Endometrial microvascular endothelial cells (primary cell): ENCODE results near the gene AKAP12. TPM values are rescaled to one million over a fixed set of nuclear protein-coding genes. Genes with fewer than 3 reads are reported as not detected.
"Not testable (repeated sequence)": the region's sequence is repeated elsewhere in the genome, so short reads cannot be mapped to it uniquely, and the experiment has no call there.

Experiments
- in situ Hi-C: cut with HindIII; loops from 2 replicates; pipeline ENCODE4 v1.10.0; 2017; ENCODE audit warnings: low sequenced_read_pairs, low pct_unique_long_range_greater_than_20kb; ENCODE audit errors: inconsistent ontology term
- total RNA-seq: library from RNA; depleted of rRNA; stranded (reverse); fragments of >200 nt; gene quantifications from one replicate; pipeline ENCODE4 v1.2.3, GENCODE V29; 2015; ENCODE audit errors: inconsistent ontology term

Gene AKAP12
- total RNA-seq, 1 donor from 2014 or later, result 121 TPM

DNA sequence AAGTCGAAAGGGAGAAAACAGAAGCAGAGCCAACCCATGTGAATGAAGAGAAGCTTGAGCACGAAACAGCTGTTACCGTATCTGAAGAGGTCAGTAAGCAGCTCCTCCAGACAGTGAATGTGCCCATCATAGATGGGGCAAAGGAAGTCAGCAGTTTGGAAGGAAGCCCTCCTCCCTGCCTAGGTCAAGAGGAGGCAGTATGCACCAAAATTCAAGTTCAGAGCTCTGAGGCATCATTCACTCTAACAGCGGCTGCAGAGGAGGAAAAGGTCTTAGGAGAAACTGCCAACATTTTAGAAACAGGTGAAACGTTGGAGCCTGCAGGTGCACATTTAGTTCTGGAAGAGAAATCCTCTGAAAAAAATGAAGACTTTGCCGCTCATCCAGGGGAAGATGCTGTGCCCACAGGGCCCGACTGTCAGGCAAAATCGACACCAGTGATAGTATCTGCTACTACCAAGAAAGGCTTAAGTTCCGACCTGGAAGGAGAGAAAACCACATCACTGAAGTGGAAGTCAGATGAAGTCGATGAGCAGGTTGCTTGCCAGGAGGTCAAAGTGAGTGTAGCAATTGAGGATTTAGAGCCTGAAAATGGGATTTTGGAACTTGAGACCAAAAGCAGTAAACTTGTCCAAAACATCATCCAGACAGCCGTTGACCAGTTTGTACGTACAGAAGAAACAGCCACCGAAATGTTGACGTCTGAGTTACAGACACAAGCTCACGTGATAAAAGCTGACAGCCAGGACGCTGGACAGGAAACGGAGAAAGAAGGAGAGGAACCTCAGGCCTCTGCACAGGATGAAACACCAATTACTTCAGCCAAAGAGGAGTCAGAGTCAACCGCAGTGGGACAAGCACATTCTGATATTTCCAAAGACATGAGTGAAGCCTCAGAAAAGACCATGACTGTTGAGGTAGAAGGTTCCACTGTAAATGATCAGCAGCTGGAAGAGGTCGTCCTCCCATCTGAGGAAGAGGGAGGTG is 112.9 kb downstream of the AKAP12 start:
- in situ Hi-C loops, result loop anchor here (25.0 kb wide), 1 partner anchor 465 kb away; no protein-coding TSS in a partner anchor

GRCh38 chr6:151353795-151354194 is 114.0 kb downstream of the AKAP12 start:
- in situ Hi-C loops, result loop anchor here (25.0 kb wide), 1 partner anchor 466 kb away; no protein-coding TSS in a partner anchor

DNA sequence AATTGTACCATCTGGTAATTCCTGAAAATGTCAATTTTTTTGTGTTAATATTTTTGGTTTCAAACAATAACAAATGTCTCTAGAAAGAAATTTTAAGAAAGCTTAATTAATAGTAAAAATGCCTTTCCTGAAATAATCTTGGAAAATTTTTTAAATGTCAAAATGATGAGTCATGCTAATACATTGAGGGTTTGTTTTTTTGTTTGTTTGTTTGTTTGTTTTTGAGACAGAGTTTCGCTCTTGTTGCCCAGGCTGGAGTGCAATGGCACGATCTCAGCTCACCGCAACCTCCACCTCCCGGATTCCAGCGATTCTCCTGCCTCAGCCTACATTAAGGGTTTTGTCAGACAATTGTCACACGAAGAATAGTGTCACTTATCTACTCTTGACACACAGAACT is 117.2 kb downstream of the AKAP12 start:
- in situ Hi-C loops, result loop anchor here (25.0 kb wide), 1 partner anchor 470 kb away; no protein-coding TSS in a partner anchor

GRCh38 chr6:151357758-151358436 is 118.1 kb downstream of the AKAP12 start:
- in situ Hi-C loops, result loop anchor here (25.0 kb wide), 1 partner anchor 471 kb away; no protein-coding TSS in a partner anchor

- in situ Hi-C loops, result loop anchor here (25.0 kb wide), 1 partner anchor 471 kb away; no protein-coding TSS in a partner anchor
Measured at GRCh38 chr6:151358475-151358874, 118.7 kb downstream of the AKAP12 start.

DNA sequence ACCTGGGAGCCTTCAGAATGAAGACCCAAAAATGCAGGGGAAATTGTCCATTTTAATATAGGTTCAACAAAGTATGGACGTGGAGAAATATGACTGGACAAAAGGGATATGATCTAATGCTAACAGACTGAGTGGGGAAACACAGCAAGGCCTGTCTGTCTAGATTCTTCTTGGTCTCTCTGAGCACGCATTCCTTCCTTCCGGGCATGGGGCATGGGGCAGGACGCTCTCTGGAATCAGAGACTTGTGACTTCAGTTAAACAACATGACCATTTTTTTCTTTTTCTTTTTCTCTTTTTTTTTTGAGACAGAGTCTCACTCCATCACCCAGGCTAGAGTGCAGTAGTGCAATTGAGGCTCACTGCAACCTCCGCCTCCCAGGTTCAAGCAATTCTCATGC is 119.7 kb downstream of the AKAP12 start:
- in situ Hi-C loops, result loop anchor here (25.0 kb wide), 1 partner anchor 472 kb away; no protein-coding TSS in a partner anchor

GRCh38 chr6:151365233-151365632 is 125.5 kb downstream of the AKAP12 start:
- in situ Hi-C loops, result loop anchor here (25.0 kb wide), 1 partner anchor 478 kb away; no protein-coding TSS in a partner anchor

GRCh38 chr6:151370509-151371078 is 130.8 kb downstream of the AKAP12 start:
- in situ Hi-C loops, result loop anchor here (25.0 kb wide), 1 partner anchor 483 kb away; no protein-coding TSS in a partner anchor

DNA sequence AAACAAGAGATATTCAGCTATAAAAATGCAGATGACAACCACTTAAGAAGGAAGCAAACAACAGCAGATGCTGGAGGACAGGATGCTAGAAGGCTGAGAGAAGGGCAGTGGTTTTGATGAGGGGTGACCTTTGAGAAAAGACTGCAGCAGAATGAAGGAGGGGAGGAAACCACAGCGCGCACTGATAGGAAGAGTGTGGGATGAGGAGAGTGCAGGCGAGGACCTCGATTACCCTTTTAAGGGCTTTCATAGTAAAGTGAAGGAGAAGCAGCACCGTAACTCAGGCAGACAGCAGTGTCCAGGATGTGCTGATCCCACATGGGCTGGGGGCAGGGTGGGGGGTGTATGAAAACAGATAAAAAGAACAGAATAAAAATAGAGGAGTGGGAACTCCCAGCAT is 132.4 kb downstream of the AKAP12 start:
- in situ Hi-C loops, result loop anchor here (25.0 kb wide), 1 partner anchor 485 kb away; no protein-coding TSS in a partner anchor

GRCh38 chr6:151374036-151374683 is 134.4 kb downstream of the AKAP12 start:
- in situ Hi-C loops, result loop anchor here (25.0 kb wide), 1 partner anchor 487 kb away; no protein-coding TSS in a partner anchor

GRCh38 chr6:151375833-151376232 is 136.1 kb downstream of the AKAP12 start:
- in situ Hi-C loops, result no loop called here

DNA sequence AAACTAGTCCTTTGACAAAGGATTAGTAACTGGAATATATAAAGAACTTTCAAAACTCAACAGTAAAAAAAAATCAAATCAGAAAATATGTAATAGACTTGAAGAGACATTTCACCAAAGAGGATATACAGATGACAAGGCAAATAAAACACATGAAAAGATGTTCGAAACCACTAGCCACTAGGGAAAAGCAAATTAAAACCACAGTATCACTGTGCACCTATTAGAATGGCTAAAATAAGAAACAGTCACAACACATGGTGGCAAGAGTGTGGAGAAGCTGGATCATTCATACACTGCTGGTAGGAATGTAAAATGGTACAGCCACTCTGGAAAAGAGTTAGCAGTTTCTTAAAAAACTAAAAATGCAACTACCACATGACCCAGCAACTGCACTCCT is 136.7 kb downstream of the AKAP12 start:
- in situ Hi-C loops, result no loop called here

GRCh38 chr6:151377095-151377494 is 137.3 kb downstream of the AKAP12 start:
- in situ Hi-C loops, result no loop called here

DNA sequence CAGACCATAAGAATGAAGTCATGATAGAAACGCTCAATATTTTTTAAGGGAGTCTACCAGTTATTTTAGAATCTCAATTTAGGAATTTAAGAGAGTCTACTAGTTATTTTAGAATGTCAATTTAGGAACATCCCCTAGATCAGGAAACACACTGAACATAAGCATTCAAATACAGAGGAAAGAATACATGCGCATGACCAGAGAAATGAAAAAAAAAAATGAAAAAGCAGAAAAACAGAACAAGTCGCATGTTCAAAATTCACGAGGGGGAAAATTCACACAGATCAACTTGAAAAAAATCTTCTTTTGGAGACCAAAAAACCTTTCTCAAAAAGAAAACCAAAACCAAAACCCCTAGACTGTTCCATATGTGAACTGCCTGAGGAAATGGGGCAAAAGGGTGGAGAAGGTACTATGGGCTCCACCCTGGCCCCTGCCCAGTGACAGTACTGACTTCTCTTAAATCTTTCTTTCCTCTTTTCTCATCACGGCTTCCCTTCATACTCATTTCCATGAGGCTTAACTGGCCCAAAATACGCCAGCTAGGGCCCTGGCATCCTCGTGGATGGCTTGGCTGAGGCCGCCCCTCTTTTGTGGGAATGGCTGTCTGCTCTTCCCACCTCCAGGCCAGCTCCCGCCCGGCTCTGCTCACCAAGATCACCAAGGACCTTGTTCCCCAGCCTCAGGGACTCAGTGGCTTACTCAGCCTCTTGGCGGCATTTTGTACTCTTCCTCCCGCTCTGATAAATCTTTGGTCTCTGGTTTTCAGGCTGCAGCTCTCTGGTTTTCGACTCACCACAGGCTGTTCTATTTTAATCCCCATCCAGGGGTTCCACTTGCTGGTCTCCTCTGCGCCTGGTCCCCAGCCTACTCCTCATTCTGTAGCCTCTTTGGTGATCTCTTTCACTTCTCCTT is 140.4 kb downstream of the AKAP12 start:
- in situ Hi-C loops, result no loop called here

GRCh38 chr6:151380848-151381205 is 141.1 kb downstream of the AKAP12 start:
- in situ Hi-C loops, result no loop called here

GRCh38 chr6:151381722-151382121 is 142.0 kb downstream of the AKAP12 start:
- in situ Hi-C loops, result no loop called here

GRCh38 chr6:151382631-151383030 is 142.9 kb downstream of the AKAP12 start:
- in situ Hi-C loops, result not testable (repeated sequence)

DNA sequence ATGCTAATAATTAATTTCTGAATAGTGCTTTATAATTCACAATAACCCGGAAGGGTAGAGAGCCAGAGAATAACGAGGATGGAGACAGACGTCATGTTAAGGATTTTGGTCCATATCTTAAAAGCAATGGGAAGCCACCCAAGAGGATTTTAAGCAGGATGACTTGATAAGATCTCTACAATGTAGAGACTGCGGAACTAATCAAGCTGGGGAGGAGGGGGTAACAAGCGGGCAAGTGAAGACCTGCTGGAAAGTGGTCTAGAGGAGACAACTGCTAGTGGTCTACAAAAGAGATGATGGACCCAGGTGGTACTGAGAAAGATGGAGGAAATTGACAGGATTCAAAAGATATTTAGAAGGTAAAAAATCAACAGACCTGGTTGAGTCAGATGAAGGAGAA is 144.4 kb downstream of the AKAP12 start:
- in situ Hi-C loops, result no loop called here
